ENCODE data around the gene DNAJC5. TPM values are rescaled to one million over a fixed set of nuclear protein-coding genes. Genes with fewer than 3 reads are reported as not detected.

Gene DNAJC5
- total and polyA plus RNA-seq, 2 donors from 2014 or later = 24.4 to 52.3 TPM

DNA sequence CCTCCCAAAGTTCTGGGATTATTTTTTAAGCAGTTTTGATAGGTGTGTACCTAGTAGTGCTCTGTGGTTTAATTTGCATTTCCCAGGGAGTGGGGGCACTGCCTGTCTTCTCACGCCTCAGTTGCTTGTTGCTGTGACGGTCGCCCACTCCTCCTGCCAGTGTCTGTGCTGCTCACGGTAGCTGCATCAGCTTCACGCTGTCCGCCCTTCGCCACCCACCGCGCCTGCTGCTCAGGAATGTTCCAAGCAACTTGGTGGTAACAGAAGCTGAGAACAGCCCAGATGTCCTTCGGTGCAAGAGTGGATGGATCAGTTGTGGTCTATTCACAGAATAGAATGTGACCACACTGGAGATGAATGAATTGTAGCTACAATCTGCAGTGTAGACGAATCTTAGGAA lies 22.9 kb downstream of the DNAJC5 start:
- Histone ChIP-seq H3K27me3 (ENCODE audit: control insufficient read depth, insufficient read depth, low read length) (no peaks in the 10 kb centered on the region), H3K27ac (ENCODE audit: low read depth in 2 of 2, low read length in 2 of 2) (no peak overlapping the region), H3K4me3 (ENCODE audit: low read length in 3 of 3) (no peak overlapping the region), H3K9ac (ENCODE audit: low read length in 3 of 3) (no peak overlapping the region), H3K36me3 (ENCODE audit: control insufficient read depth in 2 of 3, insufficient read depth in 3 of 3, low read length in 3 of 3) (peaks cover 0 to 5% (median 0%) of the 10 kb centered on the region in 3 donors), H3K9me3 (ENCODE audit: control insufficient read depth in 2 of 3, insufficient read depth in 1 of 3, low read length in 3 of 3) (no peaks in the 10 kb centered on the region), H3K4me1 (ENCODE audit: control insufficient read depth in 2 of 3, insufficient read depth in 2 of 3, low read depth in 1 of 3, low read length in 3 of 3) (peaks cover 0 to 6% (median 0%) of the 10 kb centered on the region in 3 donors)
- FAIRE-seq (no peak), DNase-seq (peak in 1 of 5 donors; percentile 49)
- TF ChIP-seq, protein P1, sequence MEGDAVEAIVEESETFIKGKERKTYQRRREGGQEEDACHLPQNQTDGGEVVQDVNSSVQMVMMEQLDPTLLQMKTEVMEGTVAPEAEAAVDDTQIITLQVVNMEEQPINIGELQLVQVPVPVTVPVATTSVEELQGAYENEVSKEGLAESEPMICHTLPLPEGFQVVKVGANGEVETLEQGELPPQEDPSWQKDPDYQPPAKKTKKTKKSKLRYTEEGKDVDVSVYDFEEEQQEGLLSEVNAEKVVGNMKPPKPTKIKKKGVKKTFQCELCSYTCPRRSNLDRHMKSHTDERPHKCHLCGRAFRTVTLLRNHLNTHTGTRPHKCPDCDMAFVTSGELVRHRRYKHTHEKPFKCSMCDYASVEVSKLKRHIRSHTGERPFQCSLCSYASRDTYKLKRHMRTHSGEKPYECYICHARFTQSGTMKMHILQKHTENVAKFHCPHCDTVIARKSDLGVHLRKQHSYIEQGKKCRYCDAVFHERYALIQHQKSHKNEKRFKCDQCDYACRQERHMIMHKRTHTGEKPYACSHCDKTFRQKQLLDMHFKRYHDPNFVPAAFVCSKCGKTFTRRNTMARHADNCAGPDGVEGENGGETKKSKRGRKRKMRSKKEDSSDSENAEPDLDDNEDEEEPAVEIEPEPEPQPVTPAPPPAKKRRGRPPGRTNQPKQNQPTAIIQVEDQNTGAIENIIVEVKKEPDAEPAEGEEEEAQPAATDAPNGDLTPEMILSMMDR (IDR thresholded peaks at IDR 0.05; ENCODE audit: borderline replicate concordance, extremely low read depth, insufficient read depth) = no peak
- intact Hi-C loops (cut with DNase I) = no loop called here

DNA sequence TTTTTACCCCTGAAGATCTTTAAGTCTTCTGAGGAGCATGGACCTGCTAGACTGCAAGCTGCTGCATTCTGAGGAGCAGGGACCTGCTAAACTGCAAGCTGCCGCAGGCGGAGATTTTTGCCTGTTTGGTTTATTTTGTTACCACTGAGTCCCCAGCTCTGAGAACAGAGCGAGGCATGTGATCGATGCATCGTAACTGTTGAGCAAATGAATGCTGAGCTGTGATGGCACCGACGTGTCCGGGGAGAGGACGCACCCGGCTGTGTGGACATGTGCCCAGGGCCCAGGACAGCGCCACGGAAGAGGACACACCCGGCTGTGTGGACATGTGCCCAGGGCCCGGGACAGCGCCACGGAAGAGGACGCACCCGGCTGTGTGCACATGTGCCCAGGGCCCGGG lies 24.2 kb downstream of the DNAJC5 start:
- FAIRE-seq (no peak), DNase-seq (no peak)
- intact Hi-C loops (cut with DNase I) = no loop called here
- Histone ChIP-seq H3K9me3 (ENCODE audit: control insufficient read depth in 2 of 3, insufficient read depth in 1 of 3, low read length in 3 of 3) (no peaks in the 10 kb centered on the region), H3K27me3 (ENCODE audit: control insufficient read depth, insufficient read depth, low read length) (no peaks in the 10 kb centered on the region), H3K36me3 (ENCODE audit: control insufficient read depth in 2 of 3, insufficient read depth in 3 of 3, low read length in 3 of 3) (peaks cover 0 to 5% (median 0%) of the 10 kb centered on the region in 3 donors), H3K4me3 (ENCODE audit: low read length in 3 of 3) (no peak overlapping the region), H3K27ac (ENCODE audit: low read depth in 2 of 2, low read length in 2 of 2) (no peak overlapping the region), H3K9ac (ENCODE audit: low read length in 3 of 3) (no peak overlapping the region), H3K4me1 (ENCODE audit: control insufficient read depth in 2 of 3, insufficient read depth in 2 of 3, low read depth in 1 of 3, low read length in 3 of 3) (peaks cover 0 to 4% (median 0%) of the 10 kb centered on the region in 3 donors)
- TF ChIP-seq, protein P1 (IDR thresholded peaks at IDR 0.05; ENCODE audit: borderline replicate concordance, extremely low read depth, insufficient read depth) = no peak

DNA sequence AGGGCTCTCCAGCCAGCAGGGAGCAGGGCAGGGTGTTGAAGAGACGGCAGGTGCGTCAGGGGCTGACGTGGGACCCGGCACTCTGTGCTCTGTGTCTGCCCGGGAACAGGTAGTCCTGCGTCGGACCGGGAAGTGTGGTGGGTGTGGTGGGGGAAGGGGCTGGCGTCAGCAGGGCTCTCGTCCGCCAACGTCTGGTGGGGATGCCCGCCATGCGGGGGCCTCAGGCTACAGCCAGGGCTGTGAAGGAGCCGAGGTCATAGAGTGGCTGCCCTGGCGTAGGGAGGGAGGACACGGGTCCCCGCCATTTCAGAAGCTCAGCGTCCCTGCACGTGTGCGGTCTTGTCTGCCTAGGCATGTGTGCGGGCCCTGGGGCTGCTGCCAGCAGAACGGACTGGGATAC lies 25.3 kb downstream of the DNAJC5 start:
- Histone ChIP-seq H3K9me3 (ENCODE audit: control insufficient read depth in 2 of 3, insufficient read depth in 1 of 3, low read length in 3 of 3) (no peaks in the 10 kb centered on the region), H3K27ac (ENCODE audit: low read depth in 2 of 2, low read length in 2 of 2) (no peak overlapping the region), H3K36me3 (ENCODE audit: control insufficient read depth in 2 of 3, insufficient read depth in 3 of 3, low read length in 3 of 3) (peaks cover 0 to 5% (median 0%) of the 10 kb centered on the region in 3 donors), H3K4me1 (ENCODE audit: control insufficient read depth in 2 of 3, insufficient read depth in 2 of 3, low read depth in 1 of 3, low read length in 3 of 3) (peaks cover 0 to 2% (median 0%) of the 10 kb centered on the region in 3 donors), H3K9ac (ENCODE audit: low read length in 3 of 3) (no peak overlapping the region), H3K27me3 (ENCODE audit: control insufficient read depth, insufficient read depth, low read length) (no peaks in the 10 kb centered on the region), H3K4me3 (ENCODE audit: low read length in 3 of 3) (no peak overlapping the region)
- DNase-seq (no peak), FAIRE-seq (no peak)
- intact Hi-C loops (cut with DNase I) = no loop called here
- TF ChIP-seq, protein P1 (IDR thresholded peaks at IDR 0.05; ENCODE audit: borderline replicate concordance, extremely low read depth, insufficient read depth) = no peak

DNA sequence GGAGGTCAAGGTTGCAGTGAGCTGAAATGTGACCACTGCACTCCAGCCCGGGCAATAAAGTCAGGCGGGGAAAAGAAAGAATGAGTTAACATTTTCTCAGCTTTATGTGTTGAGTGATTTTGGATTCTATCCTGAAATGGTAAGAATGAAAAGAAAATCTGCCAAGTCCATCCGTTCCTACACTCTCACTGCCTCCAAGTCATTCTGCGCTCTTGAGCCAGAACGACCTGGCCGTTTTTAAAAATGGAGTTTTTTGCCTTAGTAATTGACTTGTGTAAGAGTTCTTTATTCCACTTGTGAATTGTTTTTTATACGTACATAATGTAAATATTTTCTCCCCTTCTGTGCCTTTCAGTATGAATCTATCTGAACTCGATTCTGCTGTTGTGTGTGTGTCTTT lies 28.7 kb downstream of the DNAJC5 start:
- Histone ChIP-seq H3K36me3 (ENCODE audit: control insufficient read depth in 2 of 3, insufficient read depth in 3 of 3, low read length in 3 of 3) (peaks cover 0 to 7% (median 7%) of the 10 kb centered on the region in 3 donors), H3K27ac (ENCODE audit: low read depth in 2 of 2, low read length in 2 of 2) (no peak overlapping the region), H3K9ac (ENCODE audit: low read length in 3 of 3) (no peak overlapping the region), H3K9me3 (ENCODE audit: control insufficient read depth in 2 of 3, insufficient read depth in 1 of 3, low read length in 3 of 3) (no peaks in the 10 kb centered on the region), H3K27me3 (ENCODE audit: control insufficient read depth, insufficient read depth, low read length) (no peaks in the 10 kb centered on the region), H3K4me3 (ENCODE audit: low read length in 3 of 3) (no peak overlapping the region), H3K4me1 (ENCODE audit: control insufficient read depth in 2 of 3, insufficient read depth in 2 of 3, low read depth in 1 of 3, low read length in 3 of 3) (peaks cover 0 to 5% (median 0%) of the 10 kb centered on the region in 3 donors)
- intact Hi-C loops (cut with DNase I) = no loop called here
- FAIRE-seq (no peak), DNase-seq (no peak)
- TF ChIP-seq, protein P1 (IDR thresholded peaks at IDR 0.05; ENCODE audit: borderline replicate concordance, extremely low read depth, insufficient read depth) = no peak

Measured in kidney (tissue), 14 donors.